Measurements from ENCODE around the gene NPIPB13.
"Not testable (repeated sequence)": the region's sequence is repeated elsewhere in the genome, so short reads cannot be mapped to it uniquely, and the experiment has no call there.

DNA sequence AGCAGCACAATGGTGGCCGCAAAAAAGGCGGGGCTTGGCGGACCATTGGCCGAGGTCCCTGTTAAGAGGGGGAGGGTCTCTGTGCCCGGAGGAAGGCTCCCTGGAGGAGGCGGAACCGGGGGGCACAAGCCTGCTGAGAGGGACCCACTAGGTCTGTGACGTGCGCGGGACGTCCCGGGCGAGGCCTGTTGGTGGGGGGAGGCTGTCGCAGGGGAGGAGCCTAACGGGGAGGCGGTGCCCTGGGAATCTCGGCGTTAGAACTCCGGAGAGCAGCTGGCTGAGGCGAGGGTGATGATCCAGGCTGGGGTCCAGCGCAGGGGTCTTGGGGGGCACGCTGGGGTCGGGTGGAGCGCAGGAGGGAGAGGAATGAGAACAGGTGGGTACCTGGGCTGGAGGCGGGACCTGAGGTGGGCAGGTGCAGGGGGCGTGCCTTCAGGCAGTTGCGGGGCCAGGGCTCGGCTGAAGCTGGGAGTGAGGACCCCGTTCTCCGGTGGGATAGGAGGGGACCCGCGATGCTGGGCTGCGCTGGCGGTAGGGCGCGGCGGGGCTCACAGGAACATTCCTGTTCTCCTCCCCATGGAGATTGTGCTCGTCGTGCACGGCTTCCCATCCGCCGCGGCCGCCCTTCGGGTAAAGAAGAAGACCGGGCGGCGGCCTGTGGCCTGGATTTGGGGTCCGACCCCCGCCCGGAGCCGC lies 42.6 kb downstream of the NPIPB13 start:
- not testable (repeated sequence) for TF ChIP-seq USF2 (CRISPR knock-in tag; IDR thresholded peaks at IDR 0.05); MCM3 (IDR thresholded peaks at IDR 0.05); ZNF780A (CRISPR knock-in tag; IDR thresholded peaks at IDR 0.05); RBM17 (IDR thresholded peaks at IDR 0.05; ENCODE audit: borderline replicate concordance, low read depth, low read length); CTCF (IDR thresholded peaks at IDR 0.05 in 2 of 3, conservative IDR thresholded peaks at IDR 0.05 in 1 of 3; ENCODE audit: insufficient read depth in 2 of 3, low read depth in 1 of 3, low read length in 3 of 3)

All from K562 (cell line).